ENCODE data around the gene HIVEP3. TPM values are rescaled to one million over a fixed set of nuclear protein-coding genes. Genes with fewer than 3 reads are reported as not detected.

The HIVEP3 gene
- polyA plus RNA-seq, 1 donor (not counting 4 experiments of a cell fraction or from before 2014, with no cell fraction given): 1.1 TPM

GRCh38 chr1:41708332-41708731, 210.4 kb downstream of the HIVEP3 start:
- Histone ChIP-seq H2AFZ (ENCODE audit: control insufficient read depth, low read length) (no peak overlapping the region), H3K9ac (ENCODE audit: control insufficient read depth, extremely low read depth, insufficient read depth, low read length) (no peak overlapping the region), H3K4me2 (ENCODE audit: control insufficient read depth, extremely low read depth, insufficient read depth, low read depth, low read length) (no peak overlapping the region), H3K4me3 (ENCODE audit: control insufficient read depth in 2 of 3, extremely low read depth in 1 of 3, insufficient read depth in 2 of 3, low read depth in 1 of 3, low read length in 3 of 3) (no peak overlapping the region), H3K36me3 (ENCODE audit: control insufficient read depth in 2 of 2, extremely low read depth in 1 of 2, insufficient read depth in 2 of 2, low read length in 2 of 2) (no peaks in the 10 kb centered on the region), H3K9me1 (ENCODE audit: control insufficient read depth, extremely low read depth, insufficient read depth, low read length) (no peaks in the 10 kb centered on the region), H4K20me1 (ENCODE audit: control insufficient read depth, extremely low read depth, insufficient read depth, low read length) (no peaks in the 10 kb centered on the region), H3K27me3 (ENCODE audit: control insufficient read depth, extremely low read depth, insufficient read depth, low read length) (peaks cover 4% of the 10 kb centered on the region), H3K79me2 (ENCODE audit: control insufficient read depth, insufficient read depth, low read length) (no peaks in the 10 kb centered on the region), H3K4me1 (ENCODE audit: control insufficient read depth, extremely low read depth, insufficient read depth, low read length) (peaks cover 4% of the 10 kb centered on the region), H3K9me3 (ENCODE audit: control insufficient read depth, low read depth, low read length) (no peaks in the 10 kb centered on the region), H3K27ac (ENCODE audit: control insufficient read depth, insufficient read depth, low read length) (no peak overlapping the region)
- DNase-seq (ENCODE audit: low read depth, low spot score) (no peak), FAIRE-seq (no peak)
- dilution Hi-C loops (cut with MboI; ENCODE audit: extremely low pct_ligation_motif_present, low sequenced_read_pairs): no loop called here
- TF ChIP-seq CTCF (optimal IDR thresholded peaks at IDR 0.05 in 1 of 3, IDR thresholded peaks at IDR 0.05 in 1 of 3, conservative IDR thresholded peaks at IDR 0.05 in 1 of 3; ENCODE audit: extremely low read depth in 1 of 3, insufficient read depth in 2 of 3, low read length in 3 of 3) (no peak), EZH2 (IDR thresholded peaks at IDR 0.05; ENCODE audit: low read length) (no peak)

- Histone ChIP-seq H3K4me1 (ENCODE audit: control insufficient read depth, extremely low read depth, insufficient read depth, low read length) (no peaks in the 10 kb centered on the region), H3K4me2 (ENCODE audit: control insufficient read depth, extremely low read depth, insufficient read depth, low read depth, low read length) (no peak overlapping the region), H2AFZ (ENCODE audit: control insufficient read depth, low read length) (no peak overlapping the region), H3K9me3 (ENCODE audit: control insufficient read depth, low read depth, low read length) (no peaks in the 10 kb centered on the region), H3K9me1 (ENCODE audit: control insufficient read depth, extremely low read depth, insufficient read depth, low read length) (no peaks in the 10 kb centered on the region), H3K9ac (ENCODE audit: control insufficient read depth, extremely low read depth, insufficient read depth, low read length) (no peak overlapping the region), H3K27me3 (ENCODE audit: control insufficient read depth, extremely low read depth, insufficient read depth, low read length) (peaks cover 4% of the 10 kb centered on the region), H3K79me2 (ENCODE audit: control insufficient read depth, insufficient read depth, low read length) (no peaks in the 10 kb centered on the region), H4K20me1 (ENCODE audit: control insufficient read depth, extremely low read depth, insufficient read depth, low read length) (no peaks in the 10 kb centered on the region), H3K4me3 (ENCODE audit: control insufficient read depth in 2 of 3, extremely low read depth in 1 of 3, insufficient read depth in 2 of 3, low read depth in 1 of 3, low read length in 3 of 3) (no peak overlapping the region), H3K27ac (ENCODE audit: control insufficient read depth, insufficient read depth, low read length) (no peak overlapping the region), H3K36me3 (ENCODE audit: control insufficient read depth in 2 of 2, extremely low read depth in 1 of 2, insufficient read depth in 2 of 2, low read length in 2 of 2) (no peaks in the 10 kb centered on the region)
- dilution Hi-C loops (cut with MboI; ENCODE audit: extremely low pct_ligation_motif_present, low sequenced_read_pairs): no loop called here
- DNase-seq (ENCODE audit: low read depth, low spot score): no peak
- no peak for TF ChIP-seq EZH2 (IDR thresholded peaks at IDR 0.05; ENCODE audit: low read length)
- no peak for TF ChIP-seq CTCF (optimal IDR thresholded peaks at IDR 0.05 in 1 of 3, IDR thresholded peaks at IDR 0.05 in 1 of 3, conservative IDR thresholded peaks at IDR 0.05 in 1 of 3; ENCODE audit: extremely low read depth in 1 of 3, insufficient read depth in 2 of 3, low read length in 3 of 3)
- FAIRE-seq: no peak
Observed at GRCh38 chr1:41707793-41708192, 210.9 kb downstream of the HIVEP3 start.

Data from keratinocyte (primary cell).